ENCODE results near the gene CSH1. TPM values are rescaled to one million over a fixed set of nuclear protein-coding genes. Genes with fewer than 3 reads are reported as not detected.
"Not testable (repeated sequence)": the region's sequence is repeated elsewhere in the genome, so short reads cannot be mapped to it uniquely, and the experiment has no call there.

CSH1 gene
- total RNA-seq, 1 donor from 2014 or later: not detected

GRCh38 chr17:63914471-63914870, 18.1 kb upstream of the CSH1 start:
- H3K4me3 ChIP-seq: no peak overlapping the region
- no peak for DNase-seq (ENCODE audit: extremely low spot score in 2 of 2)
- H3K9me3 ChIP-seq: no peaks in the 10 kb centered on the region
- H3K36me3 ChIP-seq: no peaks in the 10 kb centered on the region
- H3K27me3 ChIP-seq: no peaks in the 10 kb centered on the region
- no peaks in the 10 kb centered on the region for H3K4me1 ChIP-seq
- H3K27ac ChIP-seq: no peak overlapping the region
- intact Hi-C loops (cut with DNase I): loop anchor here (10.0 kb wide), 2 partner anchors 110 to 220 kb away; partner anchors contain the start of genes ERN1 and ICAM2
- no peak for TF ChIP-seq CTCF (IDR thresholded peaks at IDR 0.05)
- TF ChIP-seq POLR2A (IDR thresholded peaks at IDR 0.05): no peak
- TF ChIP-seq POLR2AphosphoS5 (IDR thresholded peaks at IDR 0.05; ENCODE audit: insufficient read depth in 1 of 2, low read depth in 1 of 2): no peak

- Histone ChIP-seq H3K27me3 (no peaks in the 10 kb centered on the region), H3K27ac (no peak overlapping the region), H3K4me1 (no peaks in the 10 kb centered on the region), H3K9me3 (no peaks in the 10 kb centered on the region), H3K36me3 (no peaks in the 10 kb centered on the region), H3K4me3 (no peak overlapping the region)
- DNase-seq (ENCODE audit: extremely low spot score in 2 of 2): no peak
- intact Hi-C loops (cut with DNase I): loop anchor here (10.0 kb wide), 2 partner anchors 113 to 223 kb away; partner anchors contain the start of genes ERN1 and ICAM2
- no peak for TF ChIP-seq POLR2AphosphoS5 (IDR thresholded peaks at IDR 0.05; ENCODE audit: insufficient read depth in 1 of 2, low read depth in 1 of 2)
- TF ChIP-seq POLR2A (IDR thresholded peaks at IDR 0.05): no peak
- peak; percentile 33 to 80 (median 65) for TF ChIP-seq CTCF (IDR thresholded peaks at IDR 0.05)
These were observed 15.3 kb upstream of the CSH1 start for GRCh38 chr17:63911657-63912100.

- H3K4me1 ChIP-seq: no peaks in the 10 kb centered on the region
- TF ChIP-seq POLR2AphosphoS5 (IDR thresholded peaks at IDR 0.05; ENCODE audit: insufficient read depth in 1 of 2, low read depth in 1 of 2) (no peak), POLR2A (IDR thresholded peaks at IDR 0.05) (no peak), CTCF (IDR thresholded peaks at IDR 0.05) (no peak)
- no peaks in the 10 kb centered on the region for H3K27me3 ChIP-seq
- no peaks in the 10 kb centered on the region for H3K36me3 ChIP-seq
- DNase-seq (ENCODE audit: extremely low spot score in 2 of 2): no peak
- no peaks in the 10 kb centered on the region for H3K9me3 ChIP-seq
- intact Hi-C loops (cut with DNase I): loop anchor here (10.0 kb wide), 2 partner anchors 114 to 224 kb away; partner anchors contain the start of genes ERN1 and ICAM2
- H3K27ac ChIP-seq: no peak within 1 kb of the TSS
- H3K4me3 ChIP-seq: no peak within 1 kb of the TSS
These were observed 14.8 kb upstream of the CSH1 start, which contains the start of gene CSHL1 for GRCh38 chr17:63911041-63911635. CSHL1 (minus strand) TSS chr17:63911258; CDS start chr17:63911196, 62 bp downstream.

GRCh38 chr17:63910096-63910495, 13.7 kb upstream of the CSH1 start:
- no peak for DNase-seq (ENCODE audit: extremely low spot score in 2 of 2)
- Histone ChIP-seq H3K36me3 (no peaks in the 10 kb centered on the region), H3K27ac (no peak overlapping the region), H3K4me1 (no peaks in the 10 kb centered on the region), H3K27me3 (no peaks in the 10 kb centered on the region), H3K9me3 (no peaks in the 10 kb centered on the region), H3K4me3 (no peak overlapping the region)
- TF ChIP-seq POLR2AphosphoS5 (IDR thresholded peaks at IDR 0.05; ENCODE audit: insufficient read depth in 1 of 2, low read depth in 1 of 2) (no peak), POLR2A (IDR thresholded peaks at IDR 0.05) (no peak), CTCF (IDR thresholded peaks at IDR 0.05) (no peak)
- intact Hi-C loops (cut with DNase I): loop anchor here (10.0 kb wide), 2 partner anchors 115 to 225 kb away; partner anchors contain the start of genes ERN1 and ICAM2

- H3K27ac ChIP-seq; H3K9me3 ChIP-seq; H3K4me3 ChIP-seq; intact Hi-C loops (cut with DNase I); H3K36me3 ChIP-seq; H3K27me3 ChIP-seq; DNase-seq (ENCODE audit: extremely low spot score in 2 of 2); H3K4me1 ChIP-seq: not testable (repeated sequence)
These were observed 13.2 kb upstream of the CSH1 start for GRCh38 chr17:63909586-63909985.

GRCh38 chr17:63907161-63907778, 10.9 kb upstream of the CSH1 start:
- H3K27ac ChIP-seq; H3K4me3 ChIP-seq; DNase-seq (ENCODE audit: extremely low spot score in 2 of 2); H3K9me3 ChIP-seq; H3K4me1 ChIP-seq; intact Hi-C loops (cut with DNase I); H3K36me3 ChIP-seq; H3K27me3 ChIP-seq: not testable (repeated sequence)

- H3K27me3 ChIP-seq; DNase-seq (ENCODE audit: extremely low spot score in 2 of 2); H3K9me3 ChIP-seq; H3K27ac ChIP-seq; intact Hi-C loops (cut with DNase I); H3K4me1 ChIP-seq; H3K36me3 ChIP-seq; H3K4me3 ChIP-seq: not testable (repeated sequence)
These were observed 8.4 kb upstream of the CSH1 start for GRCh38 chr17:63904796-63905195.
